Liver (tissue), 9 donors: Measurements from ENCODE around the gene ATG2A. TPM values are rescaled to one million over a fixed set of nuclear protein-coding genes. Genes with fewer than 3 reads are reported as not detected.

Experiments
- DNase-seq: peaks from one replicate; pipeline ENCODE4 v3.0.0-alpha.2; 2017; ENCODE audit warnings: low spot score
- H3K27ac ChIP-seq, 2 donors: one replicate each; pipeline ENCODE4 v1.7.0; 2013; ENCODE audit warnings: inconsistent platforms in 2 of 2, low read length in 2 of 2, control low read depth in 1 of 2, low read depth in 1 of 2, mild to moderate bottlenecking in 1 of 2
- H3K27me3 ChIP-seq, 4 donors: one replicate each; pipeline versions ENCODE4 v1.6.1 to v1.7.0; 2013; ENCODE audit warnings: low read length in 3 of 4, inconsistent platforms in 1 of 4, mild to moderate bottlenecking in 1 of 4, moderate library complexity in 1 of 4; ENCODE audit not compliant: control insufficient read depth in 4 of 4, insufficient read depth in 4 of 4
- H3K36me3 ChIP-seq, 4 donors: one replicate each; pipeline versions ENCODE4 v1.6.1 to v1.7.0; 2013; ENCODE audit warnings: low read length in 3 of 4, mild to moderate bottlenecking in 3 of 4, low read depth in 1 of 4, moderate library complexity in 1 of 4; ENCODE audit not compliant: control insufficient read depth in 4 of 4, insufficient read depth in 3 of 4
- H3K4me1 ChIP-seq, 4 donors: one replicate each; pipeline versions ENCODE4 v1.6.1 to v1.7.0; 2013; ENCODE audit warnings: low read length in 3 of 4, mild to moderate bottlenecking in 3 of 4, moderate library complexity in 1 of 4; ENCODE audit not compliant: control insufficient read depth in 4 of 4, insufficient read depth in 4 of 4
- H3K4me3 ChIP-seq, 3 donors: one replicate each; pipeline versions ENCODE4 v1.6.1 to v1.7.0; 2013; ENCODE audit warnings: low read length in 3 of 3, control low read depth in 1 of 3, low read depth in 1 of 3, mild to moderate bottlenecking in 1 of 3
- H3K9ac ChIP-seq, 2 donors: one replicate each; pipeline ENCODE4 v1.7.0; 2013; ENCODE audit warnings: low read length in 2 of 2, mild to moderate bottlenecking in 2 of 2, moderate library complexity in 2 of 2, control low read depth in 1 of 2, low read depth in 1 of 2
- H3K9me3 ChIP-seq, 4 donors: one replicate each; pipeline versions ENCODE4 v1.6.1 to v1.7.0; 2013; ENCODE audit warnings: low read length in 3 of 4; ENCODE audit not compliant: control insufficient read depth in 4 of 4
- EGR1 ChIP-seq, 2 donors: IDR thresholded peaks; 2 replicates each; pipeline ENCODE4 v1.6.1; 2016 to 2018; ENCODE audit warnings: antibody characterized with exemption in 2 of 2, low read depth in 2 of 2
- FOXA1 ChIP-seq: IDR thresholded peaks from 2 replicates; pipeline ENCODE4 v1.6.1; 2016; ENCODE audit warnings: antibody characterized with exemption
- FOXA2 ChIP-seq: IDR thresholded peaks from 2 replicates; pipeline ENCODE4 v1.6.1; 2016; ENCODE audit warnings: antibody characterized with exemption
- GABPA ChIP-seq, 2 donors: IDR thresholded peaks in 1 of 2; conservative IDR thresholded peaks in 1 of 2; 2 replicates each; pipeline ENCODE4 v1.6.1; 2016; ENCODE audit warnings: antibody characterized with exemption in 2 of 2, mild to moderate bottlenecking in 1 of 2, moderate library complexity in 1 of 2
- HNF4A ChIP-seq, 2 donors: conservative IDR thresholded peaks; 2 replicates each; pipeline ENCODE4 v1.6.1; 2016; ENCODE audit warnings: antibody characterized with exemption in 2 of 2, mild to moderate bottlenecking in 2 of 2
- HNF4G ChIP-seq: IDR thresholded peaks from 2 replicates; pipeline ENCODE4 v1.6.1; 2016; ENCODE audit warnings: antibody characterized with exemption
- JUND ChIP-seq, 2 donors: IDR thresholded peaks; 2 replicates each; pipeline ENCODE4 v1.6.1; 2016; ENCODE audit warnings: antibody characterized with exemption in 2 of 2
- NR2F2 ChIP-seq: IDR thresholded peaks from 2 replicates; pipeline ENCODE4 v1.6.1; 2016; ENCODE audit warnings: antibody characterized with exemption
- RAD21 ChIP-seq, 2 donors: IDR thresholded peaks; 2 replicates each; pipeline ENCODE4 v1.6.1; 2016; ENCODE audit warnings: antibody characterized with exemption in 2 of 2, mild to moderate bottlenecking in 2 of 2
- SP1 ChIP-seq: IDR thresholded peaks from 2 replicates; pipeline ENCODE4 v1.6.1; 2018; ENCODE audit warnings: antibody characterized with exemption, mild to moderate bottlenecking
- TAF1 ChIP-seq: conservative IDR thresholded peaks from 2 replicates; pipeline ENCODE4 v1.6.1; 2016; ENCODE audit warnings: antibody characterized with exemption, mild to moderate bottlenecking
- YY1 ChIP-seq: IDR thresholded peaks from 2 replicates; pipeline ENCODE4 v1.6.1; 2016; ENCODE audit warnings: antibody characterized with exemption, mild to moderate bottlenecking
- WGBS: extraction: QIAGEN DNeasy Blood & Tissue Kit; methylation state at CpG from one replicate; pipeline ENCODE4 v1.1.7; 2013; 5-methylcytosine and 5-hydroxymethylcytosine counted together
- polyA plus RNA-seq, 2 donors: library from polyadenylated mRNA; stranded (reverse) in 1 of 2; unstranded in 1 of 2; fragments of 200-250 nt in 1 of 2; fragments of >200 nt in 1 of 2; fragmentation: Nextera tagmentation in 1 of 2; extraction: Ambion mirVana in 1 of 2; gene quantifications; one replicate each; pipeline versions ENCODE4 v1.2.1 to v1.2.3, GENCODE V29; 2013 to 2015
- total RNA-seq, 2 donors: library from RNA; depleted of rRNA; stranded (reverse); fragments of >200 nt; gene quantifications; one replicate each; pipeline ENCODE4 v1.2.3, GENCODE V29; 2014
- TF ChIP-seq, protein P1 (sequence below): IDR thresholded peaks from 2 replicates; pipeline ENCODE4 v1.6.1; 2016; ENCODE audit warnings: antibody characterized with exemption
- TF ChIP-seq, protein P2 (sequence below): fragments of 150-350 bp; IDR thresholded peaks from 2 replicates; pipeline ENCODE4 v1.5.1; 2017; ENCODE audit warnings: improper control_type of control experiment, low read depth, low read length; ENCODE audit not compliant: missing input control
- TF ChIP-seq, protein P3 (sequence below): IDR thresholded peaks from 2 replicates; pipeline ENCODE4 v1.6.1; 2016; ENCODE audit warnings: antibody characterized with exemption
- TF ChIP-seq, protein P4 (sequence below): IDR thresholded peaks from 2 replicates; pipeline ENCODE4 v1.6.1; 2016; ENCODE audit warnings: antibody characterized with exemption
- donor health status: healthy.
- donor health status: healthy.
- donor health status: healthy.
- donor health status: healthy.
- donor health status: healthy.

The ATG2A gene
- total and polyA plus RNA-seq, 4 donors: 15.6 to 34.1 (median 23.0) TPM

DNA sequence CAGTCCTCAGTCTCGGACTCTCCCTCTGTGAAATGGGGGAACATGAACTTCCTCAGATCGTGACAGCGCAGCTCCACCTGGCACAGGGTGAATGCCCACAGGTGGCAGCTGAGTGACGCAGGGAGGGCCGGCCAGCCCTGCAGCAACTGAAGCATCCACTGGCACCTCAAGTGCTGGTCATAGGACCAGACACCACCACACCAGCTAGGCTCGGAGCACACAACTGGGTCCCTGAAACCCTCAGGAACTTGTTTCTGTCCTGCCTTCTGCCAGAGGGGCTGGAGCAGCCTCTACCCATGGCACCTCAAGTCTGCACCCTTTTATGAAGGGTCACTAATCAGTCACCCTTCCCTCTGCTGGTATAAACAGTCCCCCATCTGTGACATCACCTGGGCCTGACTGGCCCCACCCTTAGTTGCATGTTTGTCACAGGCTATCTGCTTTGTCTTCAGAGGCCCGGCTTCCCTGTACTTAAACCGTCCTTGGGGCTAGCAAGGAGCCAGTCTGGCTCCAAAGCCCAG, 65.1 kb downstream of the ATG2A start:
- H3K27me3 ChIP-seq: no peaks in the 10 kb centered on the region
- 86% methylated on average over 8 of the region's 8 CpGs for WGBS
- no peak overlapping the region for H3K4me3 ChIP-seq
- no peak overlapping the region for H3K27ac ChIP-seq
- no peak for DNase-seq
- H3K36me3 ChIP-seq: peaks cover 0 to 9% (median 3%) of the 10 kb centered on the region in 4 donors
- H3K9me3 ChIP-seq: no peaks in the 10 kb centered on the region
- H3K9ac ChIP-seq: no peak overlapping the region
- no peak for TF ChIP-seq JUND (IDR thresholded peaks at IDR 0.05)
- TF ChIP-seq FOXA2: no peak
- no peak for TF ChIP-seq TAF1
- no peak for TF ChIP-seq HNF4A (conservative IDR thresholded peaks at IDR 0.05)
- TF ChIP-seq YY1: no peak
- TF ChIP-seq, protein P1, sequence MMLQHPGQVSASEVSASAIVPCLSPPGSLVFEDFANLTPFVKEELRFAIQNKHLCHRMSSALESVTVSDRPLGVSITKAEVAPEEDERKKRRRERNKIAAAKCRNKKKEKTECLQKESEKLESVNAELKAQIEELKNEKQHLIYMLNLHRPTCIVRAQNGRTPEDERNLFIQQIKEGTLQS: no peak
- no peak for TF ChIP-seq GABPA (IDR thresholded peaks at IDR 0.05 in 1 of 2, conservative IDR thresholded peaks at IDR 0.05 in 1 of 2)
- TF ChIP-seq, protein P2, sequence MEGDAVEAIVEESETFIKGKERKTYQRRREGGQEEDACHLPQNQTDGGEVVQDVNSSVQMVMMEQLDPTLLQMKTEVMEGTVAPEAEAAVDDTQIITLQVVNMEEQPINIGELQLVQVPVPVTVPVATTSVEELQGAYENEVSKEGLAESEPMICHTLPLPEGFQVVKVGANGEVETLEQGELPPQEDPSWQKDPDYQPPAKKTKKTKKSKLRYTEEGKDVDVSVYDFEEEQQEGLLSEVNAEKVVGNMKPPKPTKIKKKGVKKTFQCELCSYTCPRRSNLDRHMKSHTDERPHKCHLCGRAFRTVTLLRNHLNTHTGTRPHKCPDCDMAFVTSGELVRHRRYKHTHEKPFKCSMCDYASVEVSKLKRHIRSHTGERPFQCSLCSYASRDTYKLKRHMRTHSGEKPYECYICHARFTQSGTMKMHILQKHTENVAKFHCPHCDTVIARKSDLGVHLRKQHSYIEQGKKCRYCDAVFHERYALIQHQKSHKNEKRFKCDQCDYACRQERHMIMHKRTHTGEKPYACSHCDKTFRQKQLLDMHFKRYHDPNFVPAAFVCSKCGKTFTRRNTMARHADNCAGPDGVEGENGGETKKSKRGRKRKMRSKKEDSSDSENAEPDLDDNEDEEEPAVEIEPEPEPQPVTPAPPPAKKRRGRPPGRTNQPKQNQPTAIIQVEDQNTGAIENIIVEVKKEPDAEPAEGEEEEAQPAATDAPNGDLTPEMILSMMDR: no peak
- H3K4me1 ChIP-seq: peaks cover 12 to 43% (median 34%) of the 10 kb centered on the region in 4 donors

DNA sequence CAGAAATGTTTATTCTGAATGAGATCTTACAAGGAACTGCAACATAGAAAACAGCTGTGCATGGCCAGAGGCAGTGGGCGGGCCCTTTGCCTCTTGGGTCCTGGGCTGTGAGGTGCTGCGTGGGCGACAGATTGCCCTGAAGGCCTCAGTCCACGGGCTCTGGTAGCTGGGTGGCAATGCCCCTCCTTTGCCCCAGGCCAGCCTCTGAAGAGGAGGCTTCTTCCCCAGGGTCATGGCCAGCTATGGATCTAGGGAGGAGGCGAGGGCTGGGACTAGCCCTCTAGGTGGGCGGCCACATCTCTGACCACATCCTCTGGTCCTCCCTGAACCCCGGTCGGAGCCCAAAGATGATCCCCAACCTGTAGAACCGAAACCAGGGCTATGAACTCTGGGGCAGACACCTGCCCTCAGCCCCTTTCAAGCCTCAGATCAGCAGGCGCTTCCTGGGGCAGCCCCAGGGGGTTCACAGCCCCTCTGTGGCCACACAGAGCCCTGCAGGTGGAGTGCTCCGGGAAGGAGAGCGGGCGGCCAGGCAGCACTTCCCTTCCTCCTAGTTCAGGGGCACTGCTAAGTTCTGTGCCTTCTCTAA, 65.9 kb downstream of the ATG2A start:
- DNase-seq: no peak
- 75% methylated on average over 13 of the region's 13 CpGs for WGBS
- no peak overlapping the region for H3K9ac ChIP-seq
- H3K27ac ChIP-seq: peak overlapping the region in 1 of 2 donors; percentile 14
- H3K4me3 ChIP-seq: no peak overlapping the region
- TF ChIP-seq EGR1 (IDR thresholded peaks at IDR 0.05; ENCODE audit: low read depth in 2 of 2) (no peak), FOXA1 (no peak), YY1 (no peak), HNF4G (no peak), TAF1 (no peak), JUND (IDR thresholded peaks at IDR 0.05) (no peak), RAD21 (IDR thresholded peaks at IDR 0.05) (no peak), GABPA (IDR thresholded peaks at IDR 0.05 in 1 of 2, conservative IDR thresholded peaks at IDR 0.05 in 1 of 2) (no peak), NR2F2 (no peak), SP1 (no peak), FOXA2 (no peak)
- TF ChIP-seq, protein P3, sequence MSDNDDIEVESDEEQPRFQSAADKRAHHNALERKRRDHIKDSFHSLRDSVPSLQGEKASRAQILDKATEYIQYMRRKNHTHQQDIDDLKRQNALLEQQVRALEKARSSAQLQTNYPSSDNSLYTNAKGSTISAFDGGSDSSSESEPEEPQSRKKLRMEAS: no peak
- TF ChIP-seq, protein P2: no peak
- TF ChIP-seq, protein P4, sequence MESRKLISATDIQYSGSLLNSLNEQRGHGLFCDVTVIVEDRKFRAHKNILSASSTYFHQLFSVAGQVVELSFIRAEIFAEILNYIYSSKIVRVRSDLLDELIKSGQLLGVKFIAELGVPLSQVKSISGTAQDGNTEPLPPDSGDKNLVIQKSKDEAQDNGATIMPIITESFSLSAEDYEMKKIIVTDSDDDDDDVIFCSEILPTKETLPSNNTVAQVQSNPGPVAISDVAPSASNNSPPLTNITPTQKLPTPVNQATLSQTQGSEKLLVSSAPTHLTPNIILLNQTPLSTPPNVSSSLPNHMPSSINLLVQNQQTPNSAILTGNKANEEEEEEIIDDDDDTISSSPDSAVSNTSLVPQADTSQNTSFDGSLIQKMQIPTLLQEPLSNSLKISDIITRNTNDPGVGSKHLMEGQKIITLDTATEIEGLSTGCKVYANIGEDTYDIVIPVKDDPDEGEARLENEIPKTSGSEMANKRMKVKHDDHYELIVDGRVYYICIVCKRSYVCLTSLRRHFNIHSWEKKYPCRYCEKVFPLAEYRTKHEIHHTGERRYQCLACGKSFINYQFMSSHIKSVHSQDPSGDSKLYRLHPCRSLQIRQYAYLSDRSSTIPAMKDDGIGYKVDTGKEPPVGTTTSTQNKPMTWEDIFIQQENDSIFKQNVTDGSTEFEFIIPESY: no peak
- peaks cover 0 to 9% (median 3%) of the 10 kb centered on the region in 4 donors for H3K36me3 ChIP-seq
- H3K9me3 ChIP-seq: no peaks in the 10 kb centered on the region
- no peaks in the 10 kb centered on the region for H3K27me3 ChIP-seq
- H3K4me1 ChIP-seq: peaks cover 12 to 38% (median 30%) of the 10 kb centered on the region in 4 donors
